Vagina (tissue), 2 donors: ENCODE results near the gene IDS. TPM values are rescaled to one million over a fixed set of nuclear protein-coding genes. Genes with fewer than 3 reads are reported as not detected.
"Not testable (repeated sequence)": the region's sequence is repeated elsewhere in the genome, so short reads cannot be mapped to it uniquely, and the experiment has no call there.

Experiments
- DNase-seq, 2 donors: peaks; one replicate each; pipeline ENCODE4 v3.0.0-alpha.2; 2017; ENCODE audit errors: extremely low spot score in 2 of 2
- H3K27ac ChIP-seq: fragments of 200-600 bp; sonication (generic); one replicate; pipeline ENCODE4 v1.5.1; 2019
- H3K27me3 ChIP-seq: fragments of 200-600 bp; sonication (generic); one replicate; pipeline ENCODE4 v1.5.1; 2019
- H3K36me3 ChIP-seq, 2 donors: fragments of 200-600 bp; sonication (generic); one replicate each; pipeline ENCODE4 v1.5.1; 2017 to 2019
- H3K4me1 ChIP-seq: fragments of 200-600 bp; sonication (generic); one replicate; pipeline ENCODE4 v1.5.1; 2019
- H3K4me3 ChIP-seq, 2 donors: fragments of 200-600 bp; sonication (generic); 1 replicate in 1 of 2; 2 replicates in 1 of 2; pipeline ENCODE4 v1.5.1; 2016 to 2019
- H3K9me3 ChIP-seq: fragments of 200-600 bp; sonication (generic); one replicate; pipeline ENCODE4 v1.5.1; 2019
- POLR2A ChIP-seq, 2 donors: fragments of 450-650 bp; IDR thresholded peaks; one replicate each; pipeline ENCODE4 v1.6.1; 2017; ENCODE audit warnings: antibody characterized with exemption in 2 of 2, mild to moderate bottlenecking in 2 of 2, moderate library complexity in 2 of 2
- POLR2AphosphoS5 ChIP-seq, 2 donors: sonication (generic); formaldehyde crosslinking; IDR thresholded peaks; one replicate each; pipeline ENCODE4 v1.9.0; 2017; ENCODE audit warnings: antibody characterized with exemption in 2 of 2, mild to moderate bottlenecking in 2 of 2, low read depth in 1 of 2; ENCODE audit not compliant: insufficient read depth in 1 of 2
- intact Hi-C: fragments of 100-400 bp; cut with DNase I; formaldehyde crosslinking; loops from one replicate; pipeline ENCODE4 v1.15.1; 2023
- total RNA-seq: library from RNA; depleted of rRNA; stranded (reverse); fragments of >200 nt; gene quantifications from one replicate; pipeline ENCODE4 v1.2.3, GENCODE V29; 2016
- TF ChIP-seq, protein P1 (sequence below), 3 experiments: fragments of 450-650 bp in 2 of 3; fragments of 200-600 bp in 1 of 3; sonication (generic) in 1 of 3; IDR thresholded peaks; one replicate each; pipeline ENCODE4 v1.5.1; 2017 to 2019; ENCODE audit warnings: antibody characterized with exemption in 3 of 3, mild to moderate bottlenecking in 2 of 3, moderate library complexity in 2 of 3

Gene IDS
- total RNA-seq, 1 donor from 2014 or later: 66.0 TPM

DNA sequence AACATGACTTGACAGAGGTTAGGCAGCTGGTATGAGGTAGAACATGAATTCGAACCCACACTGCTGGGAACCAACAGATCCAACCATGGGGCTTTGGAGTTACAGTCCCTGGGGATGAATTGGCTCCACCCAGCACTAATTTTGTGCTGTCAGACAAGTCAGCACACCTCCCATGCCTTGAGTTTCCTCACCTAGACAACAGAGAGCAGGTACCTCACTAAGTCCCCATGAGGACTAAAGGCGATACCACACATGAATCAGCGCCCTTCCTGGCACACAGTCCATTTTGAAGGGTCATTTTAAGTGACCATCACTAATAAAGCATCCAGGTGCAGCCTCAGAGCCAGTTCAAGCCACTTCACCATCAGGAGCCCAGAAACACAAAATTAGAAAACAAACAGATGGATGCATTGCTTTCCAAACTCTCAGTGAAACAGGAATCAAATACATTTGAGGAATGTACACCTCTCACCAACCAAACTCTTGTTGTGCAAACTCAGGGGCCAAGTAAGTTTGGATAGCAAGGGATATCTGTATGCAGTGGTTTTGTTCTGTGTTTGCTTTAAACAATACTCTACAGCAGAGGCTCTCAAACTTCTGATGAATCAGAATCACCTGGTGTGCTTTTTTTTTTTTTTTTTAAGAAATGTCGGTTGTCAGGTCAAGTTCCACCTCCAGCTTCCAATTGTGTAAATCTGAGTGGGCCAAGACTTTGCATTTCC lies 10.1 kb downstream of the IDS start:
- intact Hi-C loops: no loop called here
- Histone ChIP-seq H3K27ac (no peak overlapping the region), H3K9me3 (no peaks in the 10 kb centered on the region), H3K36me3 (peaks cover 0 to 25% of the 10 kb centered on the region in 2 donors), H3K27me3 (no peaks in the 10 kb centered on the region), H3K4me1 (no peaks in the 10 kb centered on the region), H3K4me3 (no peak overlapping the region)
- TF ChIP-seq POLR2A (IDR thresholded peaks at IDR 0.05) (no peak), POLR2AphosphoS5 (IDR thresholded peaks at IDR 0.05; ENCODE audit: insufficient read depth in 1 of 2, low read depth in 1 of 2) (no peak)
- TF ChIP-seq, protein P1, sequence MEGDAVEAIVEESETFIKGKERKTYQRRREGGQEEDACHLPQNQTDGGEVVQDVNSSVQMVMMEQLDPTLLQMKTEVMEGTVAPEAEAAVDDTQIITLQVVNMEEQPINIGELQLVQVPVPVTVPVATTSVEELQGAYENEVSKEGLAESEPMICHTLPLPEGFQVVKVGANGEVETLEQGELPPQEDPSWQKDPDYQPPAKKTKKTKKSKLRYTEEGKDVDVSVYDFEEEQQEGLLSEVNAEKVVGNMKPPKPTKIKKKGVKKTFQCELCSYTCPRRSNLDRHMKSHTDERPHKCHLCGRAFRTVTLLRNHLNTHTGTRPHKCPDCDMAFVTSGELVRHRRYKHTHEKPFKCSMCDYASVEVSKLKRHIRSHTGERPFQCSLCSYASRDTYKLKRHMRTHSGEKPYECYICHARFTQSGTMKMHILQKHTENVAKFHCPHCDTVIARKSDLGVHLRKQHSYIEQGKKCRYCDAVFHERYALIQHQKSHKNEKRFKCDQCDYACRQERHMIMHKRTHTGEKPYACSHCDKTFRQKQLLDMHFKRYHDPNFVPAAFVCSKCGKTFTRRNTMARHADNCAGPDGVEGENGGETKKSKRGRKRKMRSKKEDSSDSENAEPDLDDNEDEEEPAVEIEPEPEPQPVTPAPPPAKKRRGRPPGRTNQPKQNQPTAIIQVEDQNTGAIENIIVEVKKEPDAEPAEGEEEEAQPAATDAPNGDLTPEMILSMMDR (IDR thresholded peaks at IDR 0.05): no peak
- DNase-seq: peak in 1 of 2 donors; percentile 2

DNA sequence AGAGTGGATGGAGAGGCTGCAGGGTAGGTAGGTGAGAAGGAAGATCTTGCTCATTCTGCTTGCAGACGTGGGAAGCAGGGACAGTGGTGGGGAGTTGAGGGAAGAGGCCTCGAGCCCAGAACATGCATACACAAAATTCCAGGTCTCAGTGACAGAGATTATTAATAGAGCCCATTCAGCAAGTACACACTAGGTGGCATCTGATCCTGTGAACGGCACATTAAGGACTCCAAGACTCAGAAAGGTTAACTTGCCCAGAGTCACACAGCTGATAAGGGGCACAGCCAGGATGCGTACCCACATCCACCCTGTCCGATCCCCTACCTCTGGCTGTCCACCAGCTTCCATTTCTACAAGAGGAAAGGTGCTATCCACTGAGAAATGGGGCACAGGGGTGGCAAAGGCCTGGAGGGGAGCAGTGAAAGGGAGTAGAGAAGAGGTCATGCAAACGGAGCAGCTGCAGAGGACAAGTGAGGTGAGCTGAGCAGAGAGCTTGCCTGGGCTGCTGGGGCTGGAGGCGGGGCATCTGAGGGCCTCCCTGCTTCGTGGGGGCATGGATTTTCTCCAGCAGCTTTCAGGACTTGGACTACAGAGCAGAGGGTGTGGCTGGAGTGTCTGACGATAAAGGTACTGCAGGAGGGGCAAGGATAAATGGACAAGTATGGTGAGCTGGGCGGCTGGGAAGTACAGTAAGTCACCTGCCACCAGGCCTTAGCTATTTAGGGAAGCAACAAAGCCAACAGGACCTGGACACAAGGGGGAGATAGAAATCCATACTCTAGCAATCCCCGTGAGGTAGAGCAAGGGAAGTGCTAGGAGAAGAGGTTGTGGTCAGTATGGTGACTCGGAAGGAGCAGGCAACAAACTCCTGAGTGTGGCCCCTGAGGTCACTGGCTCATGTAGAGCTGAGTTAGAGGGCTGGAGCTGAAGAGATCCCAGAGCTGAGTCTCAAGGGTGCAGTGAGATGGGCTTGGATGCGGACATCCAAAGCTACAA lies 11.2 kb downstream of the IDS start:
- DNase-seq: no peak
- Histone ChIP-seq H3K27ac (no peak overlapping the region), H3K36me3 (peaks cover 0 to 24% of the 10 kb centered on the region in 2 donors), H3K4me1 (no peaks in the 10 kb centered on the region), H3K4me3 (no peak overlapping the region), H3K27me3 (no peaks in the 10 kb centered on the region), H3K9me3 (no peaks in the 10 kb centered on the region)
- TF ChIP-seq, protein P1 (IDR thresholded peaks at IDR 0.05): no peak
- TF ChIP-seq POLR2AphosphoS5 (IDR thresholded peaks at IDR 0.05; ENCODE audit: insufficient read depth in 1 of 2, low read depth in 1 of 2): no peak
- TF ChIP-seq POLR2A (IDR thresholded peaks at IDR 0.05): no peak
- intact Hi-C loops: no loop called here

DNA sequence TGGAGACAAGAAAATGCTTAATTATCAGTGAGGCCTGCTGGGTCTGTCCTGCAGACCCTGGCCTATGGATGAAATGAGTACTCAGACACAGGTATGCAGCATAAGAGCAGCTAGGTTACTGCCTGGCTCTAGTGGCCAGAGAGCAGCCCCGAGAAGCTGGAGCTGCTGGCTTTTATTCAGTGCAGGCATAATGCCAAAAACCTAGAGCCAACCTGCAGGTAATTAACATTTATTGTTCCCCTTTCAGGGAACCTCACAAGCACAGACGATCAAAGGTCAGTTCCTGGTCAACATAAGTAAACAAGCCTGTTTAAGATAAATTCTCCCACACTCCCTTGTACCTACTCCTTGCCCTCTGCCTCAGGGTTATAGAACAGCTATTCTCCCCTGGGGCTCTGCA lies 13.3 kb downstream of the IDS start:
- intact Hi-C loops: no loop called here
- H3K9me3 ChIP-seq: no peaks in the 10 kb centered on the region
- TF ChIP-seq, protein P1 (IDR thresholded peaks at IDR 0.05): no peak
- no peak for TF ChIP-seq POLR2AphosphoS5 (IDR thresholded peaks at IDR 0.05; ENCODE audit: insufficient read depth in 1 of 2, low read depth in 1 of 2)
- no peak for TF ChIP-seq POLR2A (IDR thresholded peaks at IDR 0.05)
- H3K36me3 ChIP-seq: peaks cover 0 to 25% of the 10 kb centered on the region in 2 donors
- H3K27ac ChIP-seq: no peak overlapping the region
- no peak overlapping the region for H3K4me3 ChIP-seq
- DNase-seq: no peak
- H3K27me3 ChIP-seq: no peaks in the 10 kb centered on the region
- no peaks in the 10 kb centered on the region for H3K4me1 ChIP-seq

DNA sequence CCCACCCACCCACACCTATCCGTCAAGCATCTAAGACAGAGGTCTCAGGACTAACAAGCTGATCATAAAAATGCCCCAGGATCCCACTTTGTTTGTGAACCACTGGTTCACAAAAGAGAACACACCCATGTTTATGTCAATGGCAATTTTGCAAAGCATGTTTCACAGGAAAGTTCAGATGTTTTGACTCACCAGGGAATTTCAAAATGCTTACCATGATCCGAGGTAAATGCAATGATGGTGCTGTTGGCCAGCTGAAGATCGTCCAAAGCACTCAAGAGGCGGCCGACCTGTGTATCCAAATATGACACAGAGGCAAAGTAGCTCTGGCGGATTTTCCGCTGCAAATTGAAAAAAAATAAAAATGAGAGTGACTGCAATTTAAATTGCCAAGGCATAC lies 15.0 kb downstream of the IDS start:
- no peak for DNase-seq
- TF ChIP-seq POLR2AphosphoS5 (IDR thresholded peaks at IDR 0.05; ENCODE audit: insufficient read depth in 1 of 2, low read depth in 1 of 2) (no peak), POLR2A (IDR thresholded peaks at IDR 0.05) (no peak)
- TF ChIP-seq, protein P1 (IDR thresholded peaks at IDR 0.05): no peak
- H3K9me3 ChIP-seq: no peaks in the 10 kb centered on the region
- no peaks in the 10 kb centered on the region for H3K4me1 ChIP-seq
- intact Hi-C loops: no loop called here
- no peak overlapping the region for H3K27ac ChIP-seq
- H3K4me3 ChIP-seq: no peak overlapping the region
- no peaks in the 10 kb centered on the region for H3K27me3 ChIP-seq
- H3K36me3 ChIP-seq: peaks cover 0 to 20% of the 10 kb centered on the region in 2 donors

DNA sequence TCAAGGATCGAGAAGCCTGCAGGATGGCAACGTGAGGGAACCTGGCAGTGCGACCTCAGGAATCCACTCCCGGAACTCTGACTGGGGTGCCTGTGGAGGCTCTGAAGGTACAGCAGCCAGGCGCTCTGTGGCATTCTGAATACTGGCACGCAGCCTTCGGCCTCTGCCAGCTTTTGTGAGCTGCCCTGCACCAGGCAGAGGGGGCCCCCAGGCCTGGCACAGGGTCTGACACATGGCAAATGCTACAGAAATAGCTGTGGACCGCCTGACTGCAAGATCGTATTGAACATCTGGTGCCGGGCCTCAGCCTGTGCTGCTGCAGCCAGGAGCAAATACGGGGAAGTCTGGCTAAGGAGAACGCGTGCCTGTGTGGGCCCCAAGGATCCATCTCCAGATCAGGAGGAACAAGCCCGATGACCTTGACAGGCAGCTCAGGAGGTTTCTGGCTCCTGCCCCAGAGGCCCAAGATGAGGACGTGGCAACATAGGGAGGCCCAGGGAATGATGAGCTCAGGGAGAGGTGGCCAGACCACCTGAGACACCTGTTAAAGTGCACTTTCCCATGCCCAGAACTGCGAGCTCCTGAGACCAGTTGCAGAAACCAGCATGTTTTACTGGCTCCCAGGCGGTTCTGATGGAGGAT lies 16.6 kb downstream of the IDS start:
- H3K27me3 ChIP-seq, intact Hi-C loops, H3K4me3 ChIP-seq: not testable (repeated sequence)

DNA sequence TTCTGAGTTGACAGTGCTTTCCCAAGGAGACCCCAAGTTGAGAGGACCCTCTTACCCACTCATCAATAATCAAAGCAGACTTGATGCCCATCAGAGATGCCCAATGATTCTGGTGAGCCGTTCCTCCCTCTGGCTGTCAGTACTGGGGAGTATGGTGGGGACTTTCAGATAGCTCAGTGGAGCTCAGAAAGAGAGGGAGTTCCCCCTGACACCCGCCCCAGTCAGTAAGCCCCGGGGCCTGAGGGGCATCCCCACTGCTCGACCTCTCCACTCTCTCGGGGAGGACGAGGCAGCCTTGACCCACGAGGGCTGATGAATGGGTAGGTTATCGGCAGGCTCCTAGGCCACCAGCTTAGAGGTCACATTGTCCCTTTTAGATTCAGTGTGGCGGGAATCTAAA lies 17.1 kb downstream of the IDS start:
- H3K4me3 ChIP-seq, DNase-seq, H3K4me1 ChIP-seq, intact Hi-C loops, H3K27ac ChIP-seq, H3K9me3 ChIP-seq, H3K27me3 ChIP-seq: not testable (repeated sequence)
- H3K36me3 ChIP-seq: peaks cover 0 to 18% of the 10 kb centered on the region in 2 donors

More for the DNA sequence above, 16.6 kb downstream of the IDS start:
- H3K9me3 ChIP-seq, H3K4me1 ChIP-seq, H3K27ac ChIP-seq, DNase-seq: not testable (repeated sequence)
- peaks cover 0 to 22% of the 10 kb centered on the region in 2 donors for H3K36me3 ChIP-seq
